Endothelial cell of umbilical vein (primary cell): ENCODE data around the gene PPM1M. TPM values are rescaled to one million over a fixed set of nuclear protein-coding genes. Genes with fewer than 3 reads are reported as not detected.

Experiments used
- BruUV-seq: library from RNA; stranded (reverse); fragments of 400-500 nt; replicated peaks from 2 replicates; lab custom pipeline; 2021; lab: Mats Ljungman, UMichigan
- CTCF ChIA-PET: fragments of 300-600, 350-600 bp; sonication (Branson Sonifier 250); formaldehyde crosslinking; loops from one replicate; lab custom pipeline; 2021; ENCODE audit warnings: antibody characterized with exemption, inconsistent platforms; lab: Charles Lee
- POLR2A ChIA-PET: fragments of 300-600, 350-600 bp; sonication (Branson Sonifier 250); formaldehyde crosslinking; loops from one replicate; lab custom pipeline; 2021; ENCODE audit warnings: antibody characterized with exemption, inconsistent platforms; lab: Charles Lee
- DNase-seq: peaks from one replicate; pipeline ENCODE4 v3.0.0-alpha.2; 2011; ENCODE audit warnings: low read depth, low spot score
- FAIRE-seq: peaks from 2 replicates; lab custom pipeline; 2011; peaks lifted over from hg19 to GRCh38; lab: Jason Lieb, UNC
- H2AFZ ChIP-seq: 2 replicates; pipeline ENCODE4 v1.6.0; 2012; ENCODE audit warnings: low read depth, low read length, control low read depth, inconsistent platforms
- H3K27ac ChIP-seq: 2 replicates; pipeline ENCODE4 v1.5.1; 2011; ENCODE audit warnings: low read depth, mild to moderate bottlenecking, control low read depth, low read length, moderate library complexity; ENCODE audit not compliant: insufficient read depth
- H3K27me3 ChIP-seq, 2 experiments: 2 replicates each; pipeline versions ENCODE4 v1.6.0 to v1.6.1; 2011; ENCODE audit warnings: low read length in 2 of 2, mixed read lengths in 1 of 2; ENCODE audit not compliant: control insufficient read depth in 2 of 2, insufficient read depth in 2 of 2
- H3K36me3 ChIP-seq, 2 experiments: 2 replicates in 1 of 2; 3 replicates in 1 of 2; pipeline ENCODE4 v1.5.1; 2011; ENCODE audit warnings: low read length in 2 of 2, mild to moderate bottlenecking in 1 of 2, moderate library complexity in 1 of 2; ENCODE audit not compliant: control insufficient read depth in 2 of 2, insufficient read depth in 2 of 2; ENCODE audit errors: extremely low read depth in 1 of 2
- H3K4me1 ChIP-seq: 3 replicates; pipeline ENCODE4 v1.5.1; 2011; ENCODE audit warnings: mild to moderate bottlenecking, low read length; ENCODE audit not compliant: control insufficient read depth, insufficient read depth; ENCODE audit errors: extremely low read depth
- H3K4me2 ChIP-seq: 2 replicates; pipeline ENCODE4 v1.6.1; 2011; ENCODE audit warnings: low read length, control low read depth, mixed read lengths; ENCODE audit not compliant: insufficient read depth
- H3K4me3 ChIP-seq, 3 experiments: fragments of 200-600 bp in 1 of 3; sonication (generic), shearing (Covaris generic) in 1 of 3; replicated peaks in 1 of 3; 2 replicates each; pipeline ENCODE4 v1.5.1; 2011 to 2016; ENCODE audit warnings: control low read depth in 3 of 3, low read length in 3 of 3, mild to moderate bottlenecking in 2 of 3, inconsistent platforms in 1 of 3, low read depth in 1 of 3, moderate library complexity in 1 of 3; ENCODE audit not compliant: insufficient read depth in 1 of 3
- H3K79me2 ChIP-seq: 2 replicates; pipeline ENCODE4 v1.6.0; 2012; ENCODE audit warnings: low read length, inconsistent platforms; ENCODE audit not compliant: control insufficient read depth, insufficient read depth
- H3K9ac ChIP-seq: replicated peaks from 2 replicates; pipeline ENCODE3; 2011; ENCODE audit warnings: low read length, control low read depth; ENCODE audit not compliant: insufficient read depth; ENCODE audit errors: extremely low read depth
- H3K9me1 ChIP-seq: replicated peaks from 3 replicates; pipeline ENCODE4 v1.6.0; 2011; ENCODE audit warnings: mild to moderate bottlenecking, low read length; ENCODE audit not compliant: control insufficient read depth, insufficient read depth; ENCODE audit errors: extremely low read depth
- H3K9me3 ChIP-seq: replicated peaks from 2 replicates; pipeline ENCODE4 v1.5.1; 2012; ENCODE audit warnings: low read length, inconsistent platforms; ENCODE audit not compliant: control insufficient read depth, insufficient read depth
- H4K20me1 ChIP-seq: replicated peaks from 2 replicates; pipeline ENCODE3; 2011; ENCODE audit warnings: mild to moderate bottlenecking, low read length; ENCODE audit not compliant: control insufficient read depth, insufficient read depth; ENCODE audit errors: extremely low read depth
- CTCF ChIP-seq, 2 donors: IDR thresholded peaks; 1 replicate in 1 of 2; 2 replicates in 1 of 2; pipeline ENCODE4 v1.5.1; 2011; ENCODE audit warnings: low read length in 2 of 2, mild to moderate bottlenecking in 2 of 2, moderate library complexity in 2 of 2, control low read depth in 1 of 2, inconsistent platforms in 1 of 2, low read depth in 1 of 2; ENCODE audit not compliant: insufficient read depth in 1 of 2; ENCODE audit errors: extremely low read depth in 1 of 2
- EZH2 ChIP-seq: IDR thresholded peaks from 2 replicates; pipeline ENCODE4 v1.6.1; 2012; ENCODE audit warnings: borderline replicate concordance, low read depth, mild to moderate bottlenecking, moderate library complexity, low read length, inconsistent platforms; ENCODE audit not compliant: severe bottlenecking
- FOS ChIP-seq: IDR thresholded peaks from 2 replicates; pipeline ENCODE4 v1.6.1; 2011; ENCODE audit warnings: mild to moderate bottlenecking, low read length, moderate library complexity, borderline replicate concordance; ENCODE audit not compliant: insufficient read depth
- GATA2 ChIP-seq: IDR thresholded peaks from 2 replicates; pipeline ENCODE4 v1.7.0; 2011; ENCODE audit warnings: low read depth, mild to moderate bottlenecking, moderate library complexity, mixed read lengths, low read length; ENCODE audit not compliant: insufficient read length, insufficient read depth
- JUN ChIP-seq: IDR thresholded peaks from 2 replicates; pipeline ENCODE4 v1.6.1; 2011; ENCODE audit warnings: borderline replicate concordance, low read depth; ENCODE audit not compliant: insufficient read length, insufficient read depth
- MYC ChIP-seq: IDR thresholded peaks from one replicate; pipeline ENCODE4 v1.6.1; 2011; ENCODE audit warnings: mild to moderate bottlenecking, low read depth, low read length
- POLR2A ChIP-seq: IDR thresholded peaks from 2 replicates; pipeline ENCODE4 v1.6.1; 2012; ENCODE audit warnings: low read depth, mild to moderate bottlenecking, control low read depth, low read length
- dilution Hi-C: fragments of 300-500 bp; cut with MboI; formaldehyde crosslinking; loops from one replicate; pipeline ENCODE4 v1.15.0; 2019; ENCODE audit warnings: low sequenced_read_pairs; ENCODE audit not compliant: extremely low pct_ligation_motif_present
- intact Hi-C: fragments of 100-400 bp; cut with micrococcal nuclease; formaldehyde crosslinking; loops from one replicate; pipeline ENCODE4 v1.10.0; 2022
- polyA plus RNA-seq, 4 experiments: library from polyadenylated mRNA; depleted of rRNA in 3 of 4; stranded (reverse) in 3 of 4; unstranded in 1 of 4; fragments of >200 nt; gene quantifications; 2 replicates each; pipeline versions ENCODE4 v1.2.1 to v1.2.3, GENCODE V29; 2011 to 2012; ENCODE audit warnings: missing spikeins in 1 of 4
- total RNA-seq: library from RNA; stranded (reverse); gene quantifications from 2 replicates; pipeline ENCODE4 v1.2.3, GENCODE V29; 2021
- TF ChIP-seq, protein P1 (sequence below): IDR thresholded peaks from 2 replicates; pipeline ENCODE4 v1.6.1; 2011; ENCODE audit not compliant: insufficient read depth, insufficient read length

Gene PPM1M
- total and polyA plus RNA-seq, 2 donors (not counting 3 experiments of a cell fraction or from before 2014, with no cell fraction given), result 13.7 to 19.4 TPM

DNA sequence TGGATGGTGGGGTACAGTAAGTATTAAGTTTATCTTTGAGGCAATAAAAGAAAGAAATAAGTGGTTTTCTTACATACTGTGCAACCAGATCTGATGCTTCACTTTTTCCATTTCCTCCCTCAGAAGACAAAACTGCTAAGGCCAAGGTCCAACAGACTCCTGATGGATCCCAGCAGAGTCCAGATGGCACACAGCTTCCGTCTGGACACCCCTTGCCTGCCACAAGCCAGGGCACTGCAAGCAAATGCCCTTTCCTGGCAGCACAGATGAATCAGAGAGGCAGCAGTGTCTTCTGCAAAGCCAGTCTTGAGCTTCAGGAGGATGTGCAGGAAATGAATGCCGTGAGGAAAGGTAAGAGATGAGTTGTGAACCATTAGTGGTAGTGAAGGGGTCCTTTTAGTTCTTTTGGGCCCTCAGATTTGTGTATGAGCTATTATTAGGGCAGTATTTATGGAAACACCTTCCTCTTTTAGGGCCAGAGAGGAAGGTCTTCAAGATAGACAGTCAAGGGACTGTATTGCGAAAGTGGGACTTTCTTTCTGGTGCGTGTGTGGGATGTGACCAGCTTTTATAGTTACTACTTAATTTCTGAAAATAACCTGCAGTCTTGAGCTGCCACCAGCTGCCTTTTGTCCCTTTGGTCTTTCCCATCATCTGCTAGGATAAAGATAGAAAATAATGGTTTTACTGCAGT, 43.0 kb upstream of the PPM1M start:
- CTCF ChIA-PET, result interaction anchor here (1.1 to 1.7 kb wide), 2 partner anchors 18 to 201 kb away, joined by 4 to 5 read pairs; no protein-coding TSS in a partner anchor
- H3K79me2 ChIP-seq, result peaks cover 15% of the 10 kb centered on the region
- no peak for FAIRE-seq
- H4K20me1 ChIP-seq, result no peaks in the 10 kb centered on the region
- H2AFZ ChIP-seq, result no peak overlapping the region
- H3K4me3 ChIP-seq, result no peak overlapping the region
- dilution Hi-C loops, result no loop called here
- POLR2A ChIA-PET, result no interaction called here
- H3K4me2 ChIP-seq, result no peak overlapping the region
- H3K9me1 ChIP-seq, result no peaks in the 10 kb centered on the region
- no peaks in the 10 kb centered on the region for H3K9me3 ChIP-seq
- BruUV-seq, result no TSS peak
- no peak for TF ChIP-seq JUN
- no peak for TF ChIP-seq MYC
- H3K27ac ChIP-seq, result no peak overlapping the region
- no peak for DNase-seq
- H3K27me3 ChIP-seq, result no peaks in the 10 kb centered on the region
- no peak overlapping the region for H3K9ac ChIP-seq
- H3K4me1 ChIP-seq, result peaks cover 14% of the 10 kb centered on the region
- intact Hi-C loops, result no loop called here
- peaks cover 29 to 42% of the 10 kb centered on the region in 2 experiments for H3K36me3 ChIP-seq

DNA sequence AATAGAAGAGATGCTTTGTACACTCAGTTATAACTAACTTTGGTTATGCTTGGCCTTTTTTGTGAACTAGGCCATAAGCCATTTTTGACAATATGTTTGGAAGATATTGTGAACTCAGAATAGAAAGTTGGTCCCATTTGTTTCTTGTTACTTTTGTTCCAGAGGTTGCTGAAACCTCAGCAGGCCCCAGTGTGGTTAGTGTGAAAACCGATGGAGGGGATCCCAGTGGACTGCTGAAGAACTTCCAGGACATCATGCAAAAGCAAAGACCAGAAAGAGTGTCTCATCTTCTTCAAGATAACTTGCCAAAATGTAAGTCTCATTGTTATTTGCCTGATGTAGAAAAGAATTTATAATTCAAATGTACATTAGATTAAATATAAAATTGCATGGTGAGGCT, 41.9 kb upstream of the PPM1M start:
- BruUV-seq, result no TSS peak
- POLR2A ChIA-PET, result no interaction called here

More for the DNA sequence above, 41.9 kb upstream of the PPM1M start:
- FAIRE-seq, result no peak
- dilution Hi-C loops, result no loop called here
- DNase-seq, result no peak
- Histone ChIP-seq H3K4me1 (peaks cover 9% of the 10 kb centered on the region), H3K9me1 (no peaks in the 10 kb centered on the region), H2AFZ (no peak overlapping the region), H3K4me2 (no peak overlapping the region), H4K20me1 (no peaks in the 10 kb centered on the region), H3K9me3 (no peaks in the 10 kb centered on the region), H3K27me3 (no peaks in the 10 kb centered on the region), H3K36me3 (peaks cover 36 to 46% of the 10 kb centered on the region in 2 experiments), H3K27ac (no peak overlapping the region), H3K9ac (no peak overlapping the region), H3K79me2 (peaks cover 8% of the 10 kb centered on the region), H3K4me3 (no peak overlapping the region)
- intact Hi-C loops, result no loop called here
- TF ChIP-seq CTCF (IDR thresholded peaks at IDR 0.05; ENCODE audit: extremely low read depth in 1 of 2, insufficient read depth in 1 of 2, low read depth in 1 of 2, low read length in 2 of 2) (no peak), MYC (no peak), GATA2 (no peak), EZH2 (no peak), FOS (no peak), POLR2A (no peak)
- TF ChIP-seq, protein P1, sequence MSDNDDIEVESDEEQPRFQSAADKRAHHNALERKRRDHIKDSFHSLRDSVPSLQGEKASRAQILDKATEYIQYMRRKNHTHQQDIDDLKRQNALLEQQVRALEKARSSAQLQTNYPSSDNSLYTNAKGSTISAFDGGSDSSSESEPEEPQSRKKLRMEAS, result no peak
- CTCF ChIA-PET, result interaction anchor here (1.1 to 1.7 kb wide), 2 partner anchors 17 to 202 kb away, joined by 4 to 5 read pairs; no protein-coding TSS in a partner anchor
